ENCODE data around the gene STT3A.
A peak's percentile ranks its signal among the peaks of the same experiment; 100 is the strongest.

STT3A gene

GRCh38 chr11:125605417-125605816 lies 12.8 kb downstream of the STT3A start:
- H3K4me1 ChIP-seq (ENCODE audit: insufficient read depth, insufficient read length), result no peaks in the 10 kb centered on the region
- H3K36me3 ChIP-seq (ENCODE audit: insufficient read depth, insufficient read length, low read length), result peaks cover 91% of the 10 kb centered on the region
- no peak overlapping the region for H3K4me3 ChIP-seq (ENCODE audit: insufficient read length, low read depth)
- no peak overlapping the region for H3K9ac ChIP-seq (ENCODE audit: insufficient read length, low read depth)
- no peak for DNase-seq (ENCODE audit: low read depth, low spot score)
- H3K9me3 ChIP-seq (ENCODE audit: insufficient read depth, low read length), result no peaks in the 10 kb centered on the region
- no peaks in the 10 kb centered on the region for H3K27me3 ChIP-seq (ENCODE audit: insufficient read depth, insufficient read length)
- TF ChIP-seq SUZ12 (IDR thresholded peaks at IDR 0.05; ENCODE audit: extremely low read depth, insufficient read depth, insufficient read length) (no peak), ZNF274 (IDR thresholded peaks at IDR 0.05; ENCODE audit: low read depth, low read length) (no peak), YY1 (IDR thresholded peaks at IDR 0.05; ENCODE audit: insufficient read depth, insufficient read length) (no peak)

- TF ChIP-seq SUZ12 (IDR thresholded peaks at IDR 0.05; ENCODE audit: extremely low read depth, insufficient read depth, insufficient read length), result no peak
- TF ChIP-seq ZNF274 (IDR thresholded peaks at IDR 0.05; ENCODE audit: low read depth, low read length), result no peak
- TF ChIP-seq YY1 (IDR thresholded peaks at IDR 0.05; ENCODE audit: insufficient read depth, insufficient read length), result no peak
- Histone ChIP-seq H3K9ac (ENCODE audit: insufficient read length, low read depth) (no peak overlapping the region), H3K27me3 (ENCODE audit: insufficient read depth, insufficient read length) (no peaks in the 10 kb centered on the region), H3K9me3 (ENCODE audit: insufficient read depth, low read length) (no peaks in the 10 kb centered on the region), H3K4me1 (ENCODE audit: insufficient read depth, insufficient read length) (no peaks in the 10 kb centered on the region), H3K36me3 (ENCODE audit: insufficient read depth, insufficient read length, low read length) (peaks cover 92% of the 10 kb centered on the region), H3K4me3 (ENCODE audit: insufficient read length, low read depth) (no peak overlapping the region)
- no peak for DNase-seq (ENCODE audit: low read depth, low spot score)
These were observed 16.9 kb downstream of the STT3A start for GRCh38 chr11:125609545-125609944.

GRCh38 chr11:125618383-125618782 lies 25.7 kb downstream of the STT3A start:
- Histone ChIP-seq H3K9ac (ENCODE audit: insufficient read length, low read depth) (no peak overlapping the region), H3K27me3 (ENCODE audit: insufficient read depth, insufficient read length) (no peaks in the 10 kb centered on the region), H3K9me3 (ENCODE audit: insufficient read depth, low read length) (no peaks in the 10 kb centered on the region), H3K36me3 (ENCODE audit: insufficient read depth, insufficient read length, low read length) (peaks cover 73% of the 10 kb centered on the region), H3K4me1 (ENCODE audit: insufficient read depth, insufficient read length) (no peaks in the 10 kb centered on the region), H3K4me3 (ENCODE audit: insufficient read length, low read depth) (no peak overlapping the region)
- TF ChIP-seq ZNF274 (IDR thresholded peaks at IDR 0.05; ENCODE audit: low read depth, low read length) (no peak), SUZ12 (IDR thresholded peaks at IDR 0.05; ENCODE audit: extremely low read depth, insufficient read depth, insufficient read length) (no peak), YY1 (IDR thresholded peaks at IDR 0.05; ENCODE audit: insufficient read depth, insufficient read length) (no peak)
- no peak for DNase-seq (ENCODE audit: low read depth, low spot score)

GRCh38 chr11:125621995-125622394 lies 29.3 kb downstream of the STT3A start:
- no peak for TF ChIP-seq YY1 (IDR thresholded peaks at IDR 0.05; ENCODE audit: insufficient read depth, insufficient read length)
- H3K9me3 ChIP-seq (ENCODE audit: insufficient read depth, low read length), result no peaks in the 10 kb centered on the region
- H3K27me3 ChIP-seq (ENCODE audit: insufficient read depth, insufficient read length), result no peaks in the 10 kb centered on the region
- no peaks in the 10 kb centered on the region for H3K4me1 ChIP-seq (ENCODE audit: insufficient read depth, insufficient read length)
- no peak overlapping the region for H3K4me3 ChIP-seq (ENCODE audit: insufficient read length, low read depth)
- H3K9ac ChIP-seq (ENCODE audit: insufficient read length, low read depth), result no peak overlapping the region
- no peak for DNase-seq (ENCODE audit: low read depth, low spot score)
- peaks cover 58% of the 10 kb centered on the region for H3K36me3 ChIP-seq (ENCODE audit: insufficient read depth, insufficient read length, low read length)

- TF ChIP-seq ZNF274 (IDR thresholded peaks at IDR 0.05; ENCODE audit: low read depth, low read length) (no peak), SUZ12 (IDR thresholded peaks at IDR 0.05; ENCODE audit: extremely low read depth, insufficient read depth, insufficient read length) (no peak), YY1 (IDR thresholded peaks at IDR 0.05; ENCODE audit: insufficient read depth, insufficient read length) (no peak)
- no peak overlapping the region for H3K9ac ChIP-seq (ENCODE audit: insufficient read length, low read depth)
- DNase-seq (ENCODE audit: low read depth, low spot score), result no peak
- H3K27me3 ChIP-seq (ENCODE audit: insufficient read depth, insufficient read length), result no peaks in the 10 kb centered on the region
- H3K4me3 ChIP-seq (ENCODE audit: insufficient read length, low read depth), result no peak overlapping the region
- peaks cover 55% of the 10 kb centered on the region for H3K36me3 ChIP-seq (ENCODE audit: insufficient read depth, insufficient read length, low read length)
- no peaks in the 10 kb centered on the region for H3K4me1 ChIP-seq (ENCODE audit: insufficient read depth, insufficient read length)
- H3K9me3 ChIP-seq (ENCODE audit: insufficient read depth, low read length), result no peaks in the 10 kb centered on the region
These were observed 30.4 kb downstream of the STT3A start for GRCh38 chr11:125623064-125623463.

GRCh38 chr11:125624756-125625213 lies 32.1 kb downstream of the STT3A start, which contains the start of gene CHEK1:
TSS of gene CHEK1 (plus strand) at chr11:125625163. CDS start at chr11:125626769, 1,606 bp downstream.
- H3K9ac ChIP-seq (ENCODE audit: insufficient read length, low read depth), result peak within 1 kb of the TSS; percentile 96
- H3K4me1 ChIP-seq (ENCODE audit: insufficient read depth, insufficient read length), result no peaks in the 10 kb centered on the region
- H3K27me3 ChIP-seq (ENCODE audit: insufficient read depth, insufficient read length), result no peaks in the 10 kb centered on the region
- no peak for DNase-seq (ENCODE audit: low read depth, low spot score)
- no peak for TF ChIP-seq ZNF274 (IDR thresholded peaks at IDR 0.05; ENCODE audit: low read depth, low read length)
- no peak for TF ChIP-seq YY1 (IDR thresholded peaks at IDR 0.05; ENCODE audit: insufficient read depth, insufficient read length)
- TF ChIP-seq SUZ12 (IDR thresholded peaks at IDR 0.05; ENCODE audit: extremely low read depth, insufficient read depth, insufficient read length), result no peak
- H3K4me3 ChIP-seq (ENCODE audit: insufficient read length, low read depth), result peak within 1 kb of the TSS; percentile 59
- peaks cover 56% of the 10 kb centered on the region for H3K36me3 ChIP-seq (ENCODE audit: insufficient read depth, insufficient read length, low read length)
- no peaks in the 10 kb centered on the region for H3K9me3 ChIP-seq (ENCODE audit: insufficient read depth, low read length)

- H3K4me3 ChIP-seq (ENCODE audit: insufficient read length, low read depth), result peak overlapping the region; percentile 59
- peak overlapping the region; percentile 96 for H3K9ac ChIP-seq (ENCODE audit: insufficient read length, low read depth)
- TF ChIP-seq SUZ12 (IDR thresholded peaks at IDR 0.05; ENCODE audit: extremely low read depth, insufficient read depth, insufficient read length) (no peak), ZNF274 (IDR thresholded peaks at IDR 0.05; ENCODE audit: low read depth, low read length) (no peak), YY1 (IDR thresholded peaks at IDR 0.05; ENCODE audit: insufficient read depth, insufficient read length) (no peak)
- DNase-seq (ENCODE audit: low read depth, low spot score), result no peak
- peaks cover 56% of the 10 kb centered on the region for H3K36me3 ChIP-seq (ENCODE audit: insufficient read depth, insufficient read length, low read length)
- no peaks in the 10 kb centered on the region for H3K9me3 ChIP-seq (ENCODE audit: insufficient read depth, low read length)
- H3K27me3 ChIP-seq (ENCODE audit: insufficient read depth, insufficient read length), result no peaks in the 10 kb centered on the region
- no peaks in the 10 kb centered on the region for H3K4me1 ChIP-seq (ENCODE audit: insufficient read depth, insufficient read length)
These were observed 32.6 kb downstream of the STT3A start for GRCh38 chr11:125625225-125625629.

Data from NT2/D1 (cell line).